Mammary microvascular endothelial cell (primary cell): ENCODE measurements around the gene NDC1. TPM values are rescaled to one million over a fixed set of nuclear protein-coding genes. Genes with fewer than 3 reads are reported as not detected.

Source experiments
- total RNA-seq: library from RNA; depleted of rRNA; stranded (reverse); fragments of >200 nt; gene quantifications from 2 replicates; pipeline ENCODE4 v1.2.3, GENCODE V29; 2015

The NDC1 gene
- total RNA-seq = 32.1 and 37.6 TPM in 2 replicates

DNA sequence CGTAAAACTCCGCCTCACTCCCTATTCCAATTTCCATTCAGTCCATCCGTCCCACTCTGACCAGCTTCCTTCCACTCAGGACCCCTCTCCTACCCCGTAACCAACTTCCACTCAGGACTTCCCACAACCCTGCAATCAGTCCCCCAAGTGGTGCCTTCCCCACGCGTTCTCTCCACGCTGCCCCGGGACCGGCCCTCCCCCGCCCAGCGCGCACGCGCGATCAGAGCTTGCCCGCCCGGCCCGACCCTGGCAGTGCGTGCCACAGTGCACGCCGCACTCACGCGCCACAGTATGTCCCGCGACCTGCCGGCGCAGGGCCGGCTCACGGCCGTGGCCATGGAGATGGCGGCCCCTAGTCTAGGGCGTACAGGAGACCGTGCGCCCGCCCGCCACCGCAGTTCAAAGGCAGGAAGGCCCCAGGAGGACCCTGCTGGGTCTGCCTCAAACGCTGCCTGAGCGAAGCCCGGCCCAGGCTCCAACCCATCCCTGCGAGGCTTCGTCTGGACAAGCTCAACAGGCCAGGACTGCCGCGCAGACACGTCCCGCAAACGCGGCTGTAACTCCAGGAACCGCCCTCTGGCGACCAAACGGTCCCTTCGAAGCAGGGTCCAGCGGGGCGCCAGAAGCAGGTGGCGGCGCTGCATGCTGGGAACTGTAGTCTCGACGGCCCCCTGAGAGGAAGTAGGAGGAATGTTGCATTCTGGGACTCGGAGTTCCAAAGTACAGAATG lies at the start of gene NDC1:
TSS of gene NDC1 (minus strand) at position 373 of the 730 bp plus-strand sequence. CDS start at position 338, 35 bp downstream.

GRCh38 chr1:53739109-53739681 lies 98.9 kb downstream of the NDC1 start, which contains the start of gene GLIS1:
Gene GLIS1, minus strand, starts transcription at chr1:53739164. Its CDS starts 1,100 bp downstream, at chr1:53738064.

Other genes starting within 250 kb of the NDC1 start
- not detected in 2 replicates for gene GLIS1, start 99.1 kb downstream of the NDC1 start, total RNA-seq
- gene YIPF1, start 51.5 kb upstream of the NDC1 start, total RNA-seq = 16.5 and 17.2 TPM in 2 replicates
- not detected in 2 replicates for gene DIO1, start 55.9 kb upstream of the NDC1 start, total RNA-seq
- gene IFT25, start 107.4 kb upstream of the NDC1 start, total RNA-seq = 16.8 and 20.9 TPM in 2 replicates
- 25.9 and 29.2 TPM in 2 replicates for gene LRRC42, start 108.1 kb upstream of the NDC1 start, total RNA-seq
- gene LDLRAD1, start 179.9 kb upstream of the NDC1 start, total RNA-seq = not detected in 2 replicates
- gene TMEM59, start 214.9 kb upstream of the NDC1 start, total RNA-seq = 170 and 194 TPM in 2 replicates
- 2.3 and 3.1 TPM in 2 replicates for gene TCEANC2, start 215.3 kb upstream of the NDC1 start, total RNA-seq